ENCODE measurements around the gene NKX6-2. TPM values are rescaled to one million over a fixed set of nuclear protein-coding genes. Genes with fewer than 3 reads are reported as not detected.
A peak's percentile ranks its signal among the peaks of the same experiment; 100 is the strongest.

Gene NKX6-2
- polyA plus RNA-seq, 1 donor from 2014 or later, result not detected

- H3K27ac ChIP-seq (ENCODE audit: low read length), result no peak overlapping the region
- no peaks in the 10 kb centered on the region for H3K9me2 ChIP-seq (ENCODE audit: insufficient read depth, low read length)
- no peaks in the 10 kb centered on the region for H4K20me1 ChIP-seq (ENCODE audit: insufficient read depth)
- peaks cover 74% of the 10 kb centered on the region for H3K27me3 ChIP-seq (ENCODE audit: insufficient read depth, low read depth, low read length)
- H2AFZ ChIP-seq (ENCODE audit: low read depth, low read length), result no peak overlapping the region
- TF ChIP-seq POLR2AphosphoS5 (IDR thresholded peaks at IDR 0.05) (no peak), REST (IDR thresholded peaks at IDR 0.05; ENCODE audit: borderline replicate concordance) (no peak), EP300 (conservative IDR thresholded peaks at IDR 0.05; ENCODE audit: poor library complexity, severe bottlenecking) (no peak), EZH2 (IDR thresholded peaks at IDR 0.05; ENCODE audit: borderline replicate concordance, insufficient read depth, low read length, poor library complexity, severe bottlenecking) (peak; percentile 87), CTCF (IDR thresholded peaks at IDR 0.05; ENCODE audit: poor library complexity, severe bottlenecking) (peak; percentile 24), RAD21 (conservative IDR thresholded peaks at IDR 0.05) (peak; percentile 29), TAF1 (IDR thresholded peaks at IDR 0.05; ENCODE audit: low read depth) (no peak), MXI1 (conservative IDR thresholded peaks at IDR 0.05; ENCODE audit: poor library complexity, severe bottlenecking) (no peak), SMC3 (conservative IDR thresholded peaks at IDR 0.05; ENCODE audit: poor library complexity) (peak; percentile 27)
- no peaks in the 10 kb centered on the region for H3K79me2 ChIP-seq (replicated peaks; ENCODE audit: insufficient read depth, low read length)
- H3F3A ChIP-seq (ENCODE audit: insufficient read depth, low read length, poor library complexity, severe bottlenecking), result no peaks in the 10 kb centered on the region
- H3K4me3 ChIP-seq (ENCODE audit: low read length), result peak overlapping the region; percentile 56
- no peak overlapping the region for H3K9ac ChIP-seq (ENCODE audit: low read length)
- H3K36me3 ChIP-seq (ENCODE audit: insufficient read depth, low read length), result no peaks in the 10 kb centered on the region
- no peak overlapping the region for H3K4me2 ChIP-seq (ENCODE audit: low read length)
- no peaks in the 10 kb centered on the region for H3K9me3 ChIP-seq (ENCODE audit: low read length)
Measured at GRCh38 chr10:132788180-132788830, 2.4 kb upstream of the NKX6-2 start.

GRCh38 chr10:132787495-132788179, 1.7 kb upstream of the NKX6-2 start:
- Histone ChIP-seq H3K36me3 (ENCODE audit: insufficient read depth, low read length) (no peaks in the 10 kb centered on the region), H3K4me3 (ENCODE audit: low read length) (peak overlapping the region; percentile 56), H3F3A (ENCODE audit: insufficient read depth, low read length, poor library complexity, severe bottlenecking) (no peaks in the 10 kb centered on the region), H2AFZ (ENCODE audit: low read depth, low read length) (no peak overlapping the region), H3K9ac (ENCODE audit: low read length) (no peak overlapping the region), H3K27me3 (ENCODE audit: insufficient read depth, low read depth, low read length) (peaks cover 80% of the 10 kb centered on the region), H3K79me2 (replicated peaks; ENCODE audit: insufficient read depth, low read length) (no peaks in the 10 kb centered on the region), H3K4me2 (ENCODE audit: low read length) (no peak overlapping the region), H3K27ac (ENCODE audit: low read length) (no peak overlapping the region), H4K20me1 (ENCODE audit: insufficient read depth) (no peaks in the 10 kb centered on the region), H3K9me3 (ENCODE audit: low read length) (no peaks in the 10 kb centered on the region), H3K9me2 (ENCODE audit: insufficient read depth, low read length) (no peaks in the 10 kb centered on the region)
- TF ChIP-seq POLR2AphosphoS5 (IDR thresholded peaks at IDR 0.05) (no peak), EZH2 (IDR thresholded peaks at IDR 0.05; ENCODE audit: borderline replicate concordance, insufficient read depth, low read length, poor library complexity, severe bottlenecking) (peak; percentile 39)
